GM18498 (cell line): ENCODE results near the gene AFF3.

Experiments used
- ATAC-seq: cut with Tn5 transposase; IDR thresholded peaks from one replicate; pipeline ENCODE4 v1.9.1; 2021; ENCODE audit warnings: mild to moderate bottlenecking, moderate library complexity; ENCODE audit not compliant: unreplicated experiment

Gene AFF3

DNA sequence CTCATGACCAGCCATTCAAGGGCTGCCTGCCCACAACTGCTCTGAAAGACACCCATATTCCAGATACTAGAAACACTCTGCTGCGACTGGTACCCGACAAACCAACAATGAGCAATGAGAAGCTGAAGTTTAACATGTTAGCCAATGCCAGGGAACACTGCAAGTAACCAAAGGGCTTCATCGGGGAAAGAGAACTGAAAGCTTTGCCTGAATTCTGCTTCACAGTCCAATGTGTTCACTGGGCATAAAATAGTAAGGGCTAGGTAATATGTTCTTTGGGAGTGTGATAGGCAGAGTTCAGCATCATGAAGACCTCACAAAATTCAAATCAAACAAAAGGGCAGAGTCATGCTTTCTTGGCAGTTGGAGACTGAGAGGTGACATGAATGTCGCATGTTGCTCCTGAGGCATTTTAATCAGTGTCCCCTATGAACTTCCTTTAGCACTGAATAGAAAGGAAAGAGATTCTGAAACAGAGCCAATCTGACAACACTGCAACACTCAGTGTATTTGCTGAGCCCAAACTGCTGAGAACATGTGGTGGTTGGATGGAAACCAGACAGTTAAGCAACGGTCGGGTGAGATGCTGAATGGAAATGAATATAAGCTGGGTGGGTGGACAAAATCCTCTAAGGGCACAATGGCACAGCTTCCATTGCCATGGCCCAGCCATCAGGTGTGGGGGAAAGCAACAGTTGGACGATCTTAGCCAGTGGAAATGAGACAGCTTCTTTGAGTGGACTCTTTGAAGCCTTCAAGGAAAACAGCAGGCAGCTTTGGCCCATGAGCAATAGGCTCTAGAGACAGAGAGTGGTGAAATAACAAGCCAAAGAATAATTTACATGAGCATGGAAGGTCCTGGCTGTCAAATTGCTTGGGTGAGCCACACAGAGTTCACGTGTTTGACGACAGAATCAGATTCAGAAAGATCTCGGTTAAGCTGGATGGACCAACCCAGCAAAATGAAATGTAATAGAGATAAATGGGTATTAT is 277.5 kb downstream of the AFF3 start:
- no peak for ATAC-seq

DNA sequence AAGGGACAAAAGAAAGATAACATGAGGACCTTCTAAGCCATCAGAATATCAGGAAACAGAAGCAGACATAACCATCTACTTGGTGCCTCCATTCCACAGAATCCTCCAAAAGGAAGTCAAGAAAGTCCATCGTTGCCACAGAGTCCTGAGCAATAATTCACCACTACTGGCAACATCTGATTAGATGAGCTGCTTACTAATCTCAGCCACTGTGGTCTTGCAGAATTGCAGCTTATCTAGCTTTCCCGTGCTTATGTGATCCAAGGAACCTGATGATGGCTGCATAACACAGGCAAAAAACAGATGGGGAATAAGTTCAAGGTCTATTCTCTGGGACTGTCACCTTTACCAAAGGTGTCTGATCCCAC is 278.5 kb downstream of the AFF3 start:
- ATAC-seq: no peak

DNA sequence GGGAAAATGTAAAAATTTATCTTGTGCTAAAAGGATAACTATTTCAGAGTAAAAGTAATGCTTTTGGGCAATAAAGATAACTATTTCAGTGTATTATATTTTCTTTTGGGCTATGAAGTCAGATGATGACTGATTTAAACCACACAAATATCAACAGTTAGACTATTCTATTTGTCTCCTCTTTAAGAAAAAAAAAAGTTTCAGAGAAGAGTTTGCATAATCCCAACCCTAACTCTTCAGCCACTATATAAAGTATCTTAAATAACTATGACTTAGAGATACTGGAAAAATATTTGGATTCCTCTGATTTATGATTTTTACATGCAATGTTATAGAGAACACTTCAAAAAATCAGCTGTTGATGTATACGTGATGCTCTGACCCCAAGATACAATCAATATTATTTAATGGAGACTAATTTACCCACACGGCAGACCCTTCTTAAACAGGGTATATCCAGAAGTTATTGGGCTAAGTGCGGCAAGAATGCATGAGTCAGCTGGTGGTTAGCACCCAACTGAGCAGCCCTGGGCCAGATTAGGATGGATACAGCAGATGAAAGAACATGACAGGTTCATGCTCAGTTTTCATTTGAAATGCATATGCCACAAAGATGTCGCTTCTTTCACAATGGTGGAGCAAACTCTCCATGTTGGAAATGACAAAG is 279.0 kb downstream of the AFF3 start:
- ATAC-seq: no peak

DNA sequence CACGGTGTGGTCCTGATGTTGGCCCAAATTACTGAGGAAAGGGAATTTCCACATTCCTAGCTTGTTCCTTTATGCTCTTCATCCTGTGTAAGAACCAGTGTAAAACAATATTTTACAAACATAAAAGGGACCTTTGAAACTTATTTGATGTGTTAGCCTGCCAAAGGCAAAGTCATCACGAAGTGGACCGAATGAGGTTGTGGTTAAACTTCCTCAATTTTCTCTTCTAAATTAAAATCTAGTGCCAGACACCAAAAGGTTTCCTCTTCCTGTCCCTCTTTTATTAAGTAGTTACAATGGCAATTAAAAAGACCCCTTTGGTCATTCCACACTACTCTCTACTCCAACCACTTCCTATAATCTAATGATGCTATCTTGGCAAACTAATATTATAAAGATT is 279.8 kb downstream of the AFF3 start:
- ATAC-seq: no peak

DNA sequence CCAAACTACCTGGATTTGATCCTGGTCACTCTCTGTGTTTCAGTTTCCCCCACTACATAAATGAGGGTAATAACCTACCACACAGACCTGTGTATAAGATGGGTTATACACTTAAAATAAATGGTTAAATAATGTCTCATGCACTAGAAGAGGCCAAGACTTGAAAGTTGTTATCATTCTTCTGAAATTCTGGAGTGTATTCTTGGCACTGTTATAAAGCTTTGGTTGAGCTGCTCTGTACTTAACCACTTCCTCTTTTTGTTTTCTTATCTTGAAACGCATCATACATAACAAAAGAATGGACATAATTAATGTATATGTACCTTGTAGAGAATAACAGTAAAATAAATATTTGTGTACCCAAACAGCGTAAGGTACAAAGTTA is 281.0 kb downstream of the AFF3 start:
- ATAC-seq: no peak

DNA sequence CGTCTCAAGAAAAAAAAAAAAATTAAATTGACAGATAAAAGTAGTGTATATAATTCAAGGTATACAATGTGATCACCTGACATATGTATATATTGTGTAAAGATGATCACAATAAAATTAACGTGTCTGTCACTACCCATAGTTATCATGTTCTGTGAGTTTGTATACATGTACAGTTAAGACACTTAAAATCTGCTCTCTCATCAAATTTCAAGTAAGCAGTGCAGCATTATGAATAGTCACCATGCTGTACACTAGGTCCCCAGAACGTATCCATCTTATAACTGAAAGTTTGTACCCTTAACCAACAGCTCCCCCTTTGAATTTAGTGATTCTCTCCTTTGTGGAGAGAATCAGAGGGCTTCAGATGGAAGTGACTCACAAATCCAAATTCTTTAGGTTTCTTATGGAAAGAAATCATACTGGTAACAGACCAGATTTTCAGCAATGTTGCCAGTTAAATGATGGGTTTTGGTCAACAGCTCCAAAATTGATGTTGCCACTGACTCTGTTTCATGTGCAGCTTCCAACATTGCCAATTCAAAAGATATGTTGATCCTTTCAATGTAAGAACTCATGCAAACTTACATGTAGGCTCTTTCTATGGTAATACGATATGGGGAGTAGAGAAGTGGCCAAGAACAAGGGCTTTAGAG is 281.5 kb downstream of the AFF3 start:
- no peak for ATAC-seq

DNA sequence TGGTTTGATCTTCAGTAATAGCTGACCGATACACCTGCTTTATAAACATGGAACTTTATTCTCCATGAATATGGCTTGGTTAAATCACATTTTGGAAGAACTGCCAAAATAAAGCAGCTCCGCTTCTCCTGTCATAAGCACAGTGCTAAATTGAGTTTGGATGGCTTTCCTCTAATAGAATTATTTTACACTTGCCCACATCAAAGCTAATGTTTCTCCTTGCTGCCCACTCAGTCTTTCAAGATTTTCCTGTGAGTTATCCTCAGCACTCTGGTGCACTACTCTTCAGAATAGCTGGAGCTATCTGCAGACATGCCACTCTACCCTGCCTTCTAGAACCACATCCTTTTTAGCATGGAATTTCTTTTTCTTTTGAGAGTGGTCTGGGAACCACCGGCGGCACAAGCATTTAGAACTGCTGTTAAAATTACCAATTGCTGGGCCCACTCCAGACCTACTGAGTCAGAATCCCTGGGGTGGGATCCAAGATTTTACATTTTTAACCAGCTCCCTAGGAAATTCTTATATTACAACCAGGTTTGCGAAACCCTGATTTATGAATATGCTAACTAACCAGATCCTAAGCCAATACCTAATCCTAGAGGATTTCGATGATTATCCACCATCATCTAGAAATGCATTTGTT is 283.3 kb downstream of the AFF3 start:
- no peak for ATAC-seq

DNA sequence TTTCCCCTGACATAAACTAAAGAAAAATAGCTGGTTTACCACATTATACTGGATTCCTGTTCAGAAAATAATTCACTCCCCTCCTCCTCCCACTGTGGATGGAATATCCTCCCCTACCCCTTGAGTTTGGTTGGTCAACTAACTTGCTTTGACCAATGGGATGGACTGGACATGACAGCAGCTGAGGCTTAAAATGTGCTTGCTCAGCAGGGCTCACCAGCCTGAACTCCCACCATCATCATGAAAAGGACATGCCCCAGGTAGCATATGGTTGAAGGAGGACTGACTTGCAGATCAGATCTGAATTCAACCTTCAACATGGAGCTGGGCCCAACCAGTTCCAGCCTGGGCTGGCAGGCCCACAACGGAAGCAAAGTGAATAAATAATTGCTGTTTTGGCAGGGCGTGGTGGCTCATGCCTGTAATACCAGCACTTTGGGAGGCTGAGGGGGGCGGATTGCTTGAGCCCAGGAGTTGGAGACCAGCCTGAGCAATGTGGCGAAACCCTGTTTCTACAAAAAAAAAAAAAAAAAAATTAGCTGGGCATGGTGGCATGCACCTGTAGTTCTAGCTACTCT is 284.4 kb downstream of the AFF3 start:
- no peak for ATAC-seq

DNA sequence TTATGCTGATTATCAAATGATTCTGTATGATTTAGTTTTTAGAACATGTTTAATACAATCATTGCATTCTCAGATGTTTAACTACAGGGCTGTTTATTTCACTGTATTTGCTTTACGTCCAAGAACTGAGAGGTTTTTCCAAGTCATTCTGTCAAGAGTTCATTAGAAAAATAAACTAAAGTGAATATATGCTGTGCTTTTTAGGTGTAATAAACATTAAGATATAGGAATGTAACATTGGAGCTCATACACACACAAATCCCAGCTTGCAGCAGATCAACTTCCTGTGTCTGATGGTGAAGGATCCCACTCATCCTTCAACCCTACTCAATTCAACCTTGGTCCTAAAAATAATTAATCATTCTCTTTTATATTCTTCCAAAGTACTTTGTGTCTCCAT is 285.0 kb downstream of the AFF3 start:
- no peak for ATAC-seq

DNA sequence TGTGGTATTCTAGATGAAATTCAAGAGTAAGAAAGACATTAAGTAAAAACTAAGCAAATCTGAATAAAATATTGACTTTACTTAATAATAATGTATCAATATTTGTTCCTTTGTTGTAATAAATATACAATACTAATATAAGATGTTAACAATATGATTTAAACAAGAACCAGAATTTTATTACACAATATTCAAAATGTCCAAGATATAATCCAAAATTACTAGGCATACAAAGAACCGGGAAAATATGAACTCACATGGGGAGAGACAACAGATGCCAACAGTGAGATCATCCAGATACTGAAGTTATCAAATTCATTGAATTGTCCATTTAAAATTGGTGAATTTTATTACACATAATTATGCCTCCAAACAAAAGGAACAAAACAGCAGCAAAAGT is 286.3 kb downstream of the AFF3 start:
- no peak for ATAC-seq

DNA sequence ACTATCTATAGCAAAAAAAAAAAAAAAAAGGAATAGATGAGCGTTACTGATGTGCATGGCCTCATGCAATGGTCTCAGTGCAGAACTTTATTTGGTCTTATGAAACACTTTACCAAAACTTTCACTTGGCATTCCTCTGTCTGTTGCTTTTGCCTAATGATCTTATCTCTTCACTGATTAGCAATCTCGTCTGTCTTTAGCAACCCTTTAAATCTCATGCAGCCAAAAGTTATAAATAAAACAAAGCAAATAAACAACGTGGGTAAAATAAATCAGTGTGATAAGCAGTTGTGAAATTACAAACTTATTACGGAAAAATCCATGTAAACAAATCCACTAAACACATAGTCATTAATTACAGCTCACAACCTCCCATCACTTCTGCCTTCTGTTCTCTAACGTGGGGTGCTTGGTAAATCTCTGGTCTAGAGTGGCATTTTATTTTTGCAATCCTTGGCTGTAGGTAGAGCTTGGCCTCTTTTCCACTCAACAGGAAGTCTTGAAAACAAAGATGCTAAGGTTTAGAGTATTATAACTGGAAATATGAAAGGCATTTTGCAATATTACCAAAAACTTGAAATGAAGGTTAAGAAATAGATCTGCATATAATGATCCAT is 288.0 kb downstream of the AFF3 start:
- no peak for ATAC-seq

DNA sequence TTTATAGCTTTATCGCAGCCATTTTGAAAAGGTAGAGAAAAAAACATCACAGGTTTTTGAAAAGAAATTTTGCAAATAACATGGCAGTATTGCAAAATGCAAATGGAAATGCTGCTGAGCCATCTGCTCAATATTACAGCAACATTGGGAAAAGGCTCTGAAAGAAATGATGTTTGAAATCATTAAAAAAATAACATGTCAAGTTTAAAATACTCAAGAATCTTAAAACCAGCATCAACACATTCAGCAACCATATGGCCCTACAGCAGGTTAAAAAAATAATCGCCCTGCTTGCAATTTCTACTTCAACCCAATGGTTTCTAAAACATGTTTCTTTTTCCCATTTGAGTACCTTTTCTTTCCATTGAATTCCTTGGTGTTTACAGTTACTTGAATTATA is 289.4 kb downstream of the AFF3 start:
- ATAC-seq: no peak

DNA sequence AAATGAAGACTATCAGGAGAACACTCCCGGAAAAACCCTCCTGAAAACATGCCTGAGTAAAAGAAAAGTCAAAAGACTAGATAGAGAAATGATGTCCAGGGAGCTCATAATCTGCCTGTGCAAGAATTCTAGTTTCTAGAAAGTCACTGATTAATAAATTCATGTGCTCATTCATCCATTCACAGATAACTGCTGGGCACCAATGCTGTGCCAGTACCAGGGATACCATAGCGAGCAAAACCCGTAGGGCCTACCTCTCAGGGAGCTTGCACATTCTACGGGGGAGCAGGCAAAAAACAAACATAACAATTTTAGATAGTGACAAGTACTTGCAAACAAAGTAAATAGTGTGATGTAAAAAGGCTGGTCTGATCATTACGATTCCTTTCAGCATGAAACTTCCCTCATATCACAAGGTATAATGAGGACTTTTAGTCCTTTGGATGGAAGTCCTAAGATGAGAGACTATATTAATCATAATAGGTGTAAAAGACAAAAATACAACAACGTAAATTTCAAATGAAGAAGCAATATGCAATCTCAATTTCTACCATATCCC is 289.9 kb downstream of the AFF3 start:
- no peak for ATAC-seq

DNA sequence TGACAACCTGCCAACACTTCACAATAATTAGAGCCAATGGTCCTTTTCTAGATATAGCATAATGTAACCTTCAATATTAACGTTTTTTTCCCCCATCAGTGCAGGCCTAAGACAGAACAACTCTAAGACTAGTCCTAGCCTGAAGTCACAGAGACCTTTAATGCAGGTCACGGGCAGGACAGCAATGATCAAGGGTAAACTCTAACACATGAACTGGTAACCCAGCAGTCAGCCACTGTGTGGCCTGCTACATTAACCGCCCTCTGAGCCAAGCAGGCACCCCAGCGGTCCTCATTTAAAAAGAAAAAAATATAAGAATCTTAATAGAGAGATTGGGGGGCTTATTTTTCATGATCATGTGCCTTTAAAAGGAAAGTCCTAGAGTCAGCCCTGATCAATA is 290.6 kb downstream of the AFF3 start:
- no peak for ATAC-seq

DNA sequence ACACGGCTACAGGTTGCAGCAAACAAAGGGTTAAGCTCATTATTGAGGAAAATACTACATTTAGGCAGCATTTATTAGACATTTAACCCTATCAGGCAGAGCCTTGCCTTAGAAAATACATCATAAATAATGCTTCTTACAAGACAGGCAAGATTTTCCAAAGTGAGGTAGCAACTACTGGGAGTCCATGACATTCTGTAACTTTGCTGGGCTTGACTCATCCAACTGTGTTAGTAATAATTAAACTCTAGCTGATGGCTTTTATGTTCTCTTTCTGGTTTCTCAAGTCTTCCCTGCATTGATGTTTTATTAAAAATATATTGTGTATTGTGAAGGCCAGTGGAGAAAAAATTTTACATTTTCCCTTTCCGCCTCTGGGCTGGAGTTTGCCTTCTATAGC is 291.3 kb downstream of the AFF3 start:
- no peak for ATAC-seq

DNA sequence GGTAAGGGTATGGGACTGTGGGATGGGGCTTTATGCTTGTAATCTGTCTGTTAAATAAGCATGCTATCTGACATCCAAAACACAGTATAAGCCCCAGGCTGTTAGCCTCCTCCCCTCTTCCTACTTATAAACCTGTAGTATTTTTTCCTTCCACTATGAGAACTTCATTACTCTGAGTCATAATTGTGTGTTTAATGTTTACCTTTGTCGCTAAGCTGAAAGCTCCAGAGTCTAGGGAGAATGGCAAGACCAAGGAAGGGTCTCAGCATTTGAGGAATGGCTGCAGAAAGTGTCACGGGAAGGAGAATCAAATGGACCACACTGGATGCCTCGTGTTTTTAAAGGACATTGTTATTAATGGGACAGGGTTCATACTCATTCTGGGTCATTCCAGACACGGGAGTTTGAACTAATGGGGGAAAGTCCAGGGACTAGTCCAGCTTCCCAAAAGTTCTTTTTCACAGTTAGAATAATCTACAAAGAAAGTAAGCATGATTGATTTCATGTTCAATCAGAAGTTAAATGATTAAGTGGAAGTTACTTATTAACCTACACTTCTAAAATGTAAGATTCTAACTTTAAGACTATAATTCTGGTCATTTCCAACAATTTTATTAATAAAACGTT is 292.2 kb downstream of the AFF3 start:
- ATAC-seq: no peak

DNA sequence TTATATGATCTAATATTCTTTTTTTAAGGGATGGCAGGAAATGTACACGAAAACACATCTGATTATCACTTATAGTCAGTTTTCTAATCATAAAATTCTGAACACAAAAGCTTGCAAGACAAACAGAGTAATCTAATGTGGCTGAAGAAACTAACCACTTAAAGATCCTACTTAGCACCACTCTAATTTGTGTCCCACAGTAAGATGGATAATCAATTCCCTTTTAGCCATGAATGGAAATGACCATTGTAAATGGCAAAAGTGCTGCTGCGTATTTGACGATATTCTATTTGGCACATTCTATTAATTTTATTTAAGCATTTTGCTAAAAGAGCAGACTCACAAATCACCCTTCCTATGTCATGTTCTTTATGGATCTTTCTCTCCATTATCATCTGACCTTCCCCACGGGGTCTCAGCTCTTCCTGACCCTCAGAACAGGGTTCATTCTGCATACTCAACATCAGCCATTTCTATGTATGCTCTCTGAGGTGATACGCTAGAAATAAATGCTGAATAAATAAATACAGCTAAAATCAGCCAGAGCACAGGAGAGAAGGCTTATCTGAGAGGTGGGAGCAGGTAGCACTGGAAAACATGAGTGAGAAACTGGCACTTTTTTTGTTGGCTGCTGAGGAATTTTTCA is 295.8 kb downstream of the AFF3 start:
- no peak for ATAC-seq

DNA sequence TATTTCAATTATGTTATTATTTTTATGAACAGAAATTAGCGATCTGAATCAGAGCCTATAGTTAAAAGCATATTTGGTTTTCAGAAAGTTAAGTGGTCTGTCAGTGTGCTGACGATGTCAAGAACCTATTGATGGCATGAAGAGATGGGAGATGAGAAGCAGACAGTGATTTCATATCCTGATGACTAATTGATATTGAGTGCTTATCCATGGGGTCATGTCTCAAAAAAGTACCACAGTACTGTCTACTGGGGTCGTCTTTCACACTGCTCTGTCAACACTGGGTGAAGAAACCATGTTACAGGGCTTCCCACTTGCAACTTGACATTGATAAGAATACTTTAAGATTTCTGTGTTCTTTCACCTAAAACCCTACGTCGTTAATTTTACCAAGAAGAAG is 297.1 kb downstream of the AFF3 start:
- ATAC-seq: no peak

DNA sequence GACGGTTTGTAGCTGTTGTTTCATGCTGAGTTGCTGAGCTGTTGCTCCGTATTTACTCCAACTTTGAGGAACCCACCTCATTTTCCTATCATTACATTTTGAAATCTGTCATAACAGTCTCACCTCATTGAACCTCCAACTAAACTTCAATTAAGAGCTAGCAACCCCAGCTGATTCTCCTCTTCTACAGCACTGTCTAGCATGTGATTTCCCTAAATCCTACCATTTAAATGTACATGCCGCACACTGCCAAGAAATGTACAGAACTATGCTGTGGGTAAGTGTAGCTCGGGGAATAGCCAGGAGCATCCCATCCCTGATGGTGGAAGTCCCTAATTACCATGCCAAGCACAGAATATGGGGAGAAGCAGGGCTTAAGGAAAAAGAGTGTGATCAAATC is 299.9 kb downstream of the AFF3 start:
- ATAC-seq: no peak
